ENCODE data around the gene HERPUD1. TPM values are rescaled to one million over a fixed set of nuclear protein-coding genes. Genes with fewer than 3 reads are reported as not detected.
A peak's percentile ranks its signal among the peaks of the same experiment; 100 is the strongest.

HERPUD1 gene
- total and polyA plus RNA-seq, 2 of the 13 experiments (the other 11 are each of a cell fraction or from before 2014, with no cell fraction given): 96.2 to 323 TPM

DNA sequence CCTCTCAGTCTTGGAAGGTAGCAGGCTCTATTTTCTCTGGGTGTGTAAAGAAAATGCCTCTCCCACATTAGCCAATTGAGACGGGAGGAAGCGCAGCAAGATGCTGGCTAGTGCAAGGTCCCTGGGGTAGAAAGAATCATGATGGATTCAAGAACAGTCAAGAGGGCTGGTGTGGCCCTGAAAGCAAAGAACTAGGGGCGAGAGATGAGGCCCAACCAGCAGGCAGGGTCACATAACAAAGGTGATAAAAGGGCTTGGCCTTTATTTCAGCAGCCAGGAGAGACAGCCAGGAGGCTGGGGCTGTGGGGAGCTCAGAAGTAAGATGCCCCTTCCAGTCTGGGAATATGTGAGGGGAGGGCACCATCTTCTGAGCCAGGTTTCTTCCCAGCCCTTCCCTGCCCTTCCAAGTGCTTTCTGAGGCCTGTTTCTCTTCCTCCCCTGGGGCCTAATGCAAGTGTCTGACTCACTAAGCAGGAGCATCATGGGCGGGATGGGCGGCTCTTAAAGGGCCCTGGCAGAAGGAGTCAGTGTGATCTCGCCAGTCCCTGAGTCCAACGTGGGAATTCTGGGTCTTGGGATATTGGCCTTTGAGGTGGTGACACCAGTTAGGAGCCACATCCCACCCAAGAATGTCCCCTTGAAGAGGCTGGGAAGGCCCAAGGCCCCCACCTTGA, 53.5 kb downstream of the HERPUD1 start (continued):
- TF ChIP-seq TRIM22 (IDR thresholded peaks at IDR 0.05) (no peak), PBX2 (CRISPR knock-in tag; IDR thresholded peaks at IDR 0.05) (no peak), ZNF329 (CRISPR knock-in tag; IDR thresholded peaks at IDR 0.05; ENCODE audit: low read depth) (no peak), HHEX (CRISPR knock-in tag; IDR thresholded peaks at IDR 0.05) (no peak), SMC3 (IDR thresholded peaks at IDR 0.05; ENCODE audit: low read length) (no peak), ZEB1 (IDR thresholded peaks at IDR 0.05; ENCODE audit: insufficient replicate concordance, low read depth) (no peak)

DNA sequence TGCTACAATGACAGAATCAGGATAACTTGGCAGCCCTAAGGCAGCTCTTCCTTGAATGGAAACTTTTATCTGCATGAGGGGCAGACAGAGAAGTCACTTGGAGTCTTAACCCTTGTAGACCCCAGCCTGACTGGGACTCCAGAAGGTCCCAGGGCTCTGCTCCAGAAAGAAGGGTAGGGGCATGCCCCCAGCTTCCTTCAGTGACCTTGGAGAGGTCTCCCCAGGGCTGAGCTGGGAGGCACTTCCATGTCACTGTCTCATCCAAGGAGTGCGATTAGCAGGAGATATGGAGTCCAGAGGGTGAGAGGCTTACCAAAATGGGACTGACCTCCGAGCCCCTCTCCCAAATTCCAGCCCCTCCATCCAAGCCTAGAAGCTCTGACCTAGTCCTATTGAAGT, 54.0 kb downstream of the HERPUD1 start:
- in situ Hi-C loops (cut with HindIII; ENCODE audit: extremely low pct_ligation_motif_present, low pct_unique_long_range_greater_than_20kb) (no loop called here), intact Hi-C loops (cut with micrococcal nuclease; ENCODE audit: unreplicated experiment) (loop anchor here (2.0 kb wide), 1 partner anchor 21 kb away; no protein-coding TSS in a partner anchor)
- ChIA-PET CTCF (ENCODE audit: low intra/inter-chr PET ratio, low total read pairs) (no interaction called here), POLR2A (interaction anchor here (0.6 to 1.4 kb wide), 2 partner anchors 13 to 54 kb away, joined by 3 to 4 read pairs; no protein-coding TSS in a partner anchor)
- H3K27me3 ChIP-seq (ENCODE audit: control insufficient read depth in 1 of 2, insufficient read depth in 2 of 2, low read length in 2 of 2): peaks cover 4 to 49% of the 10 kb centered on the region in 2 experiments
- FAIRE-seq (no peak), ATAC-seq (no peak), DNase-seq (ENCODE audit: low spot score) (no peak)
- WGBS (ENCODE audit: low lambda C conversion rate): 42% methylated on average over 2 of the region's 2 CpGs
- H3K9me3 ChIP-seq (ENCODE audit: low read length): no peaks in the 10 kb centered on the region
- H2AFZ ChIP-seq (ENCODE audit: low read length): no peak overlapping the region
- H3K27ac ChIP-seq (ENCODE audit: extremely low read length, insufficient read depth, low read length): no peak overlapping the region
- H4K20me1 ChIP-seq (ENCODE audit: insufficient read depth, low read length): no peaks in the 10 kb centered on the region
- BruUV-seq (replicated peaks): no TSS peak
- no peaks in the 10 kb centered on the region for H3K36me3 ChIP-seq (replicated peaks in 1 of 2; ENCODE audit: control insufficient read depth in 1 of 2, insufficient read depth in 2 of 2, low read length in 2 of 2)
- no peak overlapping the region for H3K4me2 ChIP-seq (ENCODE audit: low read depth, low read length)
- H3K4me1 ChIP-seq (ENCODE audit: insufficient read depth, low read length): peaks cover 82% of the 10 kb centered on the region
- H3K79me2 ChIP-seq (ENCODE audit: insufficient read depth, low read length): no peaks in the 10 kb centered on the region
- no peak for TF ChIP-seq ZMYM3 (CRISPR knock-in tag; IDR thresholded peaks at IDR 0.05)
- TF ChIP-seq AKNA (CRISPR knock-in tag; IDR thresholded peaks at IDR 0.05; ENCODE audit: borderline replicate concordance): no peak
- TF ChIP-seq HHEX (CRISPR knock-in tag; IDR thresholded peaks at IDR 0.05): no peak
- no peak for TF ChIP-seq ZBTB38 (CRISPR knock-in tag; IDR thresholded peaks at IDR 0.05)
- TF ChIP-seq EED (CRISPR knock-in tag; IDR thresholded peaks at IDR 0.05): 0 out of 2 replicates have a peak, but pooled peaks have one; percentile 14
- no peak for TF ChIP-seq ZNF652 (CRISPR knock-in tag; IDR thresholded peaks at IDR 0.05; ENCODE audit: borderline replicate concordance, low read depth)
- TF ChIP-seq DDIT3 (CRISPR knock-in tag; IDR thresholded peaks at IDR 0.05): no peak
- no peak overlapping the region for H3K9ac ChIP-seq (ENCODE audit: insufficient read depth, low read depth, low read length)
- H3K4me3 ChIP-seq (replicated peaks in 1 of 3; ENCODE audit: insufficient read depth in 1 of 3, low read depth in 2 of 3, low read length in 3 of 3): no peak overlapping the region
